GM23338 (cell line): ENCODE measurements around the gene WASL. TPM values are rescaled to one million over a fixed set of nuclear protein-coding genes. Genes with fewer than 3 reads are reported as not detected.

Experiments
- ATAC-seq: fragments of 200-7000 bp; cut with Tn5 transposase; 3 replicates; pipeline ENCODE4 v1.9.1; 2020
- DNase-seq: peaks from one replicate; pipeline ENCODE4 v3.0.0-alpha.2; 2015; ENCODE audit warnings: low spot score
- H2AFZ ChIP-seq: fragments of 200-600 bp; sonication (generic); 2 replicates; pipeline ENCODE4 v1.8.0; 2016; ENCODE audit warnings: antibody characterized with exemption, mild to moderate bottlenecking, moderate library complexity
- H3F3A ChIP-seq: fragments of 200-600 bp; sonication (generic); replicated peaks from 2 replicates; pipeline ENCODE4 v1.8.0; 2017; ENCODE audit warnings: antibody characterized with exemption, mixed run types, low read depth
- H3K27ac ChIP-seq: fragments of 200-600 bp; sonication (generic); 2 replicates; pipeline ENCODE4 v1.6.1; 2016; ENCODE audit warnings: low read depth
- H3K27me3 ChIP-seq: fragments of 200-600 bp; sonication (generic); 2 replicates; pipeline ENCODE4 v1.8.0; 2016; ENCODE audit warnings: mild to moderate bottlenecking, mixed run types, moderate library complexity; ENCODE audit not compliant: insufficient read depth
- H3K36me3 ChIP-seq: fragments of 200-600 bp; sonication (generic); 2 replicates; pipeline ENCODE4 v1.8.0; 2016; ENCODE audit warnings: mild to moderate bottlenecking; ENCODE audit not compliant: insufficient read depth
- H3K4me1 ChIP-seq: fragments of 200-600 bp; sonication (generic); 2 replicates; pipeline ENCODE4 v1.8.0; 2016; ENCODE audit warnings: mild to moderate bottlenecking, moderate library complexity; ENCODE audit not compliant: insufficient read depth
- H3K4me2 ChIP-seq: fragments of 200-600 bp; sonication (generic); 2 replicates; pipeline ENCODE4 v1.7.1; 2017; ENCODE audit warnings: mixed run types
- H3K4me3 ChIP-seq: fragments of 200-600 bp; sonication (generic); 2 replicates; pipeline ENCODE4 v1.6.1; 2016; ENCODE audit warnings: mixed run types
- H3K79me2 ChIP-seq: fragments of 200-600 bp; sonication (generic); replicated peaks from 2 replicates; pipeline ENCODE4 v1.8.0; 2017; ENCODE audit warnings: mild to moderate bottlenecking; ENCODE audit not compliant: insufficient read depth
- H3K9me2 ChIP-seq: fragments of 200-600 bp; sonication (generic); 2 replicates; pipeline ENCODE4 v1.8.0; 2017; ENCODE audit not compliant: insufficient read depth
- H4K20me1 ChIP-seq: fragments of 200-600 bp; sonication (generic); replicated peaks from 2 replicates; pipeline ENCODE4 v1.8.0; 2017; ENCODE audit warnings: mild to moderate bottlenecking; ENCODE audit not compliant: insufficient read depth
- H3K27ac Mint-ChIP-seq: 2 replicates; pipeline ENCODE4 v1.8.0; 2020; ENCODE audit warnings: inconsistent platforms, mild to moderate bottlenecking, moderate library complexity, mixed read lengths
- H3K27me3 Mint-ChIP-seq: 3 replicates; pipeline ENCODE4 v1.8.0; 2022; ENCODE audit warnings: low read depth, mild to moderate bottlenecking, moderate library complexity, mixed read lengths, inconsistent platforms; ENCODE audit not compliant: insufficient read depth, poor library complexity
- H3K36me3 Mint-ChIP-seq: 3 replicates; pipeline ENCODE4 v1.8.0; 2021; ENCODE audit warnings: low read depth, mild to moderate bottlenecking, inconsistent platforms, moderate library complexity, mixed read lengths
- H3K4me1 Mint-ChIP-seq: 3 replicates; pipeline ENCODE4 v1.8.0; 2020; ENCODE audit warnings: mild to moderate bottlenecking, inconsistent platforms, mixed read lengths
- H3K4me3 Mint-ChIP-seq: 3 replicates; pipeline ENCODE4 v1.8.0; 2021; ENCODE audit warnings: moderate library complexity, mild to moderate bottlenecking, inconsistent platforms, mixed read lengths
- H3K9me3 Mint-ChIP-seq: 3 replicates; pipeline ENCODE4 v1.8.0; 2020; ENCODE audit warnings: moderate library complexity, mild to moderate bottlenecking, inconsistent platforms, mixed read lengths
- CREB1 ChIP-seq: fragments of 250-450 bp; sonication (Bioruptor Pico); IDR thresholded peaks from 2 replicates; pipeline ENCODE4 v1.5.0; 2020; ENCODE audit warnings: low read depth, mild to moderate bottlenecking, moderate library complexity
- CTCF ChIP-seq, 2 experiments: fragments of 200-600 bp in 1 of 2; sonication (generic) in 1 of 2; conservative IDR thresholded peaks; 2 replicates each; pipeline versions ENCODE4 v1.5.1 to v1.6.1; 2016 to 2017; ENCODE audit warnings: antibody characterized with exemption in 2 of 2, low read depth in 2 of 2, mild to moderate bottlenecking in 2 of 2, moderate library complexity in 1 of 2
- ETS1 ChIP-seq: IDR thresholded peaks from 2 replicates; pipeline ENCODE4 v1.6.1; 2016; ENCODE audit warnings: antibody characterized with exemption
- EZH2 ChIP-seq: fragments of 200-600 bp; sonication (generic); IDR thresholded peaks from one replicate; pipeline ENCODE4 v1.8.0; 2017; ENCODE audit warnings: antibody characterized with exemption, mild to moderate bottlenecking, low read depth; ENCODE audit not compliant: unreplicated experiment
- EZH2phosphoT487 ChIP-seq: fragments of 200-600 bp; sonication (generic); IDR thresholded peaks from one replicate; pipeline ENCODE4 v1.8.1; 2018; ENCODE audit warnings: antibody characterized with exemption; ENCODE audit not compliant: unreplicated experiment
- JUNB ChIP-seq: IDR thresholded peaks from one replicate; pipeline ENCODE4 v1.6.1; 2016; ENCODE audit warnings: antibody characterized with exemption; ENCODE audit not compliant: unreplicated experiment
- NANOG ChIP-seq: IDR thresholded peaks from 2 replicates; pipeline ENCODE4 v1.6.1; 2016; ENCODE audit warnings: antibody characterized with exemption, borderline replicate concordance
- POLR2AphosphoS5 ChIP-seq: IDR thresholded peaks from 2 replicates; pipeline ENCODE4 v1.6.1; 2016; ENCODE audit warnings: antibody characterized with exemption, low read depth
- REST ChIP-seq: IDR thresholded peaks from one replicate; pipeline ENCODE4 v1.6.1; 2018; ENCODE audit warnings: antibody characterized with exemption; ENCODE audit not compliant: unreplicated experiment
- STAT1 ChIP-seq: IDR thresholded peaks from one replicate; pipeline ENCODE4 v1.6.1; 2016; ENCODE audit warnings: antibody characterized with exemption; ENCODE audit not compliant: unreplicated experiment
- ZNF114 ChIP-seq: fragments of 250-450 bp; sonication (Bioruptor Pico); IDR thresholded peaks from 2 replicates; pipeline ENCODE4 v1.5.0; 2020; ENCODE audit warnings: mild to moderate bottlenecking, moderate library complexity
- ZNF331 ChIP-seq: fragments of 250-450 bp; sonication (Bioruptor Pico); IDR thresholded peaks from 2 replicates; pipeline ENCODE4 v1.5.0; 2020; ENCODE audit warnings: low read depth, mild to moderate bottlenecking, moderate library complexity
- polyA plus RNA-seq: library from polyadenylated mRNA; unstranded; fragments of >200 nt; fragmentation: Nextera tagmentation; extraction: Ambion mirVana; gene quantifications from 2 replicates; pipeline ENCODE4 v1.2.1, GENCODE V29; 2016
- total RNA-seq: library from RNA; depleted of rRNA; stranded (reverse); fragments of >200 nt; shearing (Covaris generic); gene quantifications from 2 replicates; pipeline ENCODE4 v1.2.3, GENCODE V29; 2014

Gene WASL
- total and polyA plus RNA-seq, 2 experiments from 2014 or later = 36.4 to 45.3 TPM

GRCh38 chr7:123747620-123748141, 1.1 kb downstream of the WASL start:
- Mint-ChIP-seq H3K27ac (peak overlapping the region; percentile 96), H3K4me3 (peak overlapping the region; percentile 95), H3K4me1 (peaks cover 58% of the 10 kb centered on the region), H3K27me3 (peaks cover 2% of the 10 kb centered on the region), H3K36me3 (peaks cover 3% of the 10 kb centered on the region; the same call in 1 of the 3 replicates), H3K9me3 (no peaks in the 10 kb centered on the region)
- Histone ChIP-seq H3K79me2 (peaks cover 81% of the 10 kb centered on the region), H3K27ac (peak overlapping the region; percentile 93), H3K36me3 (no peaks in the 10 kb centered on the region), H4K20me1 (peaks cover 29% of the 10 kb centered on the region), H2AFZ (no peak overlapping the region), H3K4me2 (peak overlapping the region; percentile 87), H3K4me3 (peak overlapping the region; percentile 82), H3K4me1 (peaks cover 72% of the 10 kb centered on the region), H3K27me3 (no peaks in the 10 kb centered on the region), H3F3A (peaks cover 7% of the 10 kb centered on the region), H3K9me2 (no peaks in the 10 kb centered on the region)
- ATAC-seq (peak; percentile 71), DNase-seq (peak; percentile 83)
- peak; percentile 58; the same call in 1 of the 2 replicates for TF ChIP-seq POLR2AphosphoS5
- no peak for TF ChIP-seq STAT1
- TF ChIP-seq ZNF114 (CRISPR knock-in tag) = no peak

- H3K79me2 ChIP-seq = peaks cover 88% of the 10 kb centered on the region
- peak overlapping the region; percentile 93 for H3K27ac ChIP-seq
- Mint-ChIP-seq H3K4me1 (peaks cover 55% of the 10 kb centered on the region), H3K36me3 (peaks cover 3% of the 10 kb centered on the region; the same call in 1 of the 3 replicates), H3K27me3 (peaks cover 2% of the 10 kb centered on the region), H3K9me3 (no peaks in the 10 kb centered on the region), H3K4me3 (peak overlapping the region; percentile 95), H3K27ac (peak overlapping the region; percentile 96; the same call in 1 of the 2 replicates)
- H4K20me1 ChIP-seq = peaks cover 29% of the 10 kb centered on the region
- H3F3A ChIP-seq = peaks cover 7% of the 10 kb centered on the region
- H3K4me1 ChIP-seq = peaks cover 70% of the 10 kb centered on the region
- no peak for DNase-seq
- no peaks in the 10 kb centered on the region for H3K27me3 ChIP-seq
- no peaks in the 10 kb centered on the region for H3K9me2 ChIP-seq
- H3K4me2 ChIP-seq = peak overlapping the region; percentile 87
- ATAC-seq = no peak
- no peak overlapping the region for H2AFZ ChIP-seq
- H3K4me3 ChIP-seq = peak overlapping the region; percentile 82
- no peaks in the 10 kb centered on the region for H3K36me3 ChIP-seq
- no peak for TF ChIP-seq ZNF331 (CRISPR knock-in tag)
- TF ChIP-seq NANOG = no peak
- TF ChIP-seq CTCF (conservative IDR thresholded peaks at IDR 0.05; ENCODE audit: low read depth in 2 of 2) = no peak
- no peak for TF ChIP-seq REST
- no peak for TF ChIP-seq EZH2
- no peak for TF ChIP-seq JUNB
- TF ChIP-seq POLR2AphosphoS5 = no peak
- TF ChIP-seq CREB1 (CRISPR knock-in tag) = no peak
- no peak for TF ChIP-seq STAT1
- no peak for TF ChIP-seq ZNF114 (CRISPR knock-in tag)
- TF ChIP-seq ETS1 = no peak
- TF ChIP-seq EZH2phosphoT487 = no peak
These were observed 1.8 kb downstream of the WASL start for GRCh38 chr7:123746931-123747488.
